ENCODE measurements around the gene REX1BD. TPM values are rescaled to one million over a fixed set of nuclear protein-coding genes. Genes with fewer than 3 reads are reported as not detected.

Gene REX1BD
- total and polyA plus RNA-seq, 2 donors (not counting 1 experiment from before 2014, with no cell fraction given), result 90.9 to 164 TPM

- ATAC-seq (ENCODE audit: low read depth), result no peak
- TF ChIP-seq EZH2 (IDR thresholded peaks at IDR 0.05; ENCODE audit: borderline replicate concordance, insufficient read depth, low read depth, low read length, poor library complexity, severe bottlenecking) (no peak), CTCF (IDR thresholded peaks at IDR 0.05) (no peak)
- POLR2A ChIA-PET, result no interaction called here
- Histone ChIP-seq H2AFZ (ENCODE audit: insufficient read depth, low read depth, low read length, poor library complexity, severe bottlenecking) (no peak overlapping the region), H3K27me3 (replicated peaks in 1 of 4; ENCODE audit: control extremely low read depth in 1 of 4, control insufficient read depth in 3 of 4, insufficient read depth in 4 of 4, low read length in 3 of 4) (peaks cover 0 to 86% (median 66%) of the 10 kb centered on the region in 4 experiments), H3K79me2 (ENCODE audit: control insufficient read depth, insufficient read depth, low read length) (no peaks in the 10 kb centered on the region), H3K4me1 (ENCODE audit: control insufficient read depth in 2 of 2, insufficient read depth in 2 of 2, low read length in 2 of 2) (peaks cover 54 to 57% of the 10 kb centered on the region in 2 donors), H3K9me3 (ENCODE audit: control extremely low read depth in 1 of 3, control insufficient read depth in 2 of 3, insufficient read depth in 1 of 3, low read length in 2 of 3) (peaks cover 0 to 25% (median 0%) of the 10 kb centered on the region in 3 donors), H3K27ac (ENCODE audit: low read length in 2 of 2) (no peak overlapping the region), H3K36me3 (replicated peaks in 1 of 2; ENCODE audit: control extremely low read depth in 1 of 2, control insufficient read depth in 1 of 2, extremely low read depth in 1 of 2, insufficient read depth in 2 of 2, low read length in 1 of 2) (no peaks in the 10 kb centered on the region), H4K20me1 (ENCODE audit: control insufficient read depth, insufficient read depth, low read length, poor library complexity, severe bottlenecking) (no peaks in the 10 kb centered on the region), H3K4me3 (ENCODE audit: control extremely low read depth in 1 of 5, extremely low read depth in 1 of 5, insufficient read depth in 1 of 5, low read depth in 2 of 5, low read length in 4 of 5) (no peak overlapping the region), H3K4me2 (replicated peaks; ENCODE audit: low read depth, low read length, poor library complexity, severe bottlenecking) (peak overlapping the region; percentile 69), H3K9ac (ENCODE audit: low read length) (no peak overlapping the region)
- peaks cover 35% of the 10 kb centered on the region for H3K4me1 Mint-ChIP-seq
- H3K9me3 Mint-ChIP-seq (ENCODE audit: insufficient read depth), result no peaks in the 10 kb centered on the region
- 25% methylated on average over 5 of the region's 5 CpGs for WGBS (ENCODE audit: insufficient coverage)
- peak overlapping the region; percentile 23 for H3K4me3 Mint-ChIP-seq
- H3K27ac Mint-ChIP-seq, result no peak overlapping the region
- CTCF ChIA-PET, result interaction anchor here (0.8 kb wide), 1 partner anchor 19 kb away, joined by 3 read pairs; no protein-coding TSS in a partner anchor
- intact Hi-C loops (cut with micrococcal nuclease), result no loop called here
- peaks cover 44% of the 10 kb centered on the region for H3K27me3 Mint-ChIP-seq
- no peak for DNase-seq
Measured at GRCh38 chr19:18608102-18608804, 19.7 kb downstream of the REX1BD start.

Data from B cell (primary cell).